Prostate gland (tissue), 2 donors: ENCODE data around the gene XRCC3. TPM values are rescaled to one million over a fixed set of nuclear protein-coding genes. Genes with fewer than 3 reads are reported as not detected.

Experiments used
- DNase-seq: peaks from one replicate; pipeline ENCODE4 v3.0.0-alpha.2; 2019; ENCODE audit warnings: low spot score
- H3K27ac ChIP-seq, 2 donors: fragments of 200-600 bp; sonication (generic); 2 replicates each; pipeline ENCODE4 v1.5.1; 2017 to 2019
- H3K27me3 ChIP-seq: fragments of 200-600 bp; sonication (generic); replicated peaks from 2 replicates; pipeline ENCODE4 v1.5.1; 2019; ENCODE audit not compliant: insufficient read depth
- H3K36me3 ChIP-seq, 2 donors: fragments of 200-600 bp; sonication (generic); 1 replicate in 1 of 2; 2 replicates in 1 of 2; pipeline versions ENCODE4 v1.5.1 to v1.8.1; 2017 to 2019
- H3K4me1 ChIP-seq: fragments of 200-600 bp; sonication (generic); replicated peaks from 2 replicates; pipeline ENCODE4 v1.5.1; 2019
- H3K4me3 ChIP-seq, 2 donors: fragments of 200-600 bp; sonication (generic); 2 replicates each; pipeline ENCODE4 v1.5.1; 2017 to 2019
- H3K9me3 ChIP-seq: fragments of 200-600 bp; sonication (generic); 2 replicates; pipeline ENCODE4 v1.5.1; 2017
- CTCF ChIP-seq, 4 experiments: fragments of 200-600 bp in 2 of 4; fragments of 450-650 bp in 2 of 4; sonication (generic) in 2 of 4; IDR thresholded peaks; 1 replicate in 3 of 4; 2 replicates in 1 of 4; pipeline ENCODE4 v1.5.1; 2016 to 2019; ENCODE audit warnings: antibody characterized with exemption in 4 of 4, mild to moderate bottlenecking in 2 of 4, moderate library complexity in 2 of 4
- POLR2A ChIP-seq: fragments of 450-650 bp; IDR thresholded peaks from one replicate; pipeline ENCODE4 v1.6.1; 2016; ENCODE audit warnings: antibody characterized with exemption, mild to moderate bottlenecking
- POLR2AphosphoS5 ChIP-seq: sonication (generic); formaldehyde crosslinking; IDR thresholded peaks from one replicate; pipeline ENCODE4 v1.6.1; 2017; ENCODE audit warnings: antibody characterized with exemption
- WGBS: methylation state at CpG from one replicate; pipeline ENCODE4 v1.1.5; 2018; 5-methylcytosine and 5-hydroxymethylcytosine counted together
- intact Hi-C: fragments of 100-400 bp; cut with DNase I; formaldehyde crosslinking; loops from one replicate; pipeline ENCODE4 v1.14.2; 2022
- total RNA-seq, 2 donors: library from RNA; depleted of rRNA; stranded (reverse); fragments of >200 nt; gene quantifications; one replicate each; pipeline ENCODE4 v1.1.0, GENCODE V29; 2016

Gene XRCC3
- total RNA-seq, 2 donors from 2014 or later = 24.7 to 33.2 TPM

GRCh38 chr14:103675957-103676356 lies 39.3 kb downstream of the XRCC3 start:
- TF ChIP-seq CTCF (IDR thresholded peaks at IDR 0.05) = no peak
- intact Hi-C loops = no loop called here
- Histone ChIP-seq H3K27me3 (no peaks in the 10 kb centered on the region), H3K9me3 (no peaks in the 10 kb centered on the region), H3K36me3 (peaks cover 9 to 27% of the 10 kb centered on the region in 2 donors), H3K4me3 (no peak overlapping the region), H3K27ac (no peak overlapping the region), H3K4me1 (no peaks in the 10 kb centered on the region)
- DNase-seq = no peak
- WGBS = 96% methylated on average over 8 of the region's 8 CpGs

DNA sequence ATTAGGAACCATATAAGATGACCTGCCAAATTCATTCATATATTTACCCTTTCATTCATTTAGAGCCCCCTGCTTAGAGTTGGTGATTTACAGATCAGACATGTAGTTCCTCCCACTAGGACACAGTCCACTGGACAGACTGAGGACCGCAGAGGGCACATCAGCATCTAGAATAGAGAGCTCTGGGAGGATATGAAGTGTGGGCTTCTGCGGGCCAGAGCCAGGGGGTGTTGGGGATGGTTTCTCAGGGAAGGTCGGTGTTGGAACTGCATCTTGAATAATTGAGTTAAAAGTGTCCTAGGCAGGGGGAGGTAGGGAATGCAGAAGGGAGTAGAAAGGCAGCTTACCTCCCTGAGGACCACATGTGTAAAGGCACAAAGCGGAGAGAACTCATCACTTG lies 43.3 kb downstream of the XRCC3 start:
- H3K9me3 ChIP-seq = no peaks in the 10 kb centered on the region
- no peak overlapping the region for H3K4me3 ChIP-seq
- intact Hi-C loops = no loop called here
- TF ChIP-seq POLR2AphosphoS5 (no peak), POLR2A (no peak), CTCF (IDR thresholded peaks at IDR 0.05) (no peak)
- no peaks in the 10 kb centered on the region for H3K27me3 ChIP-seq
- H3K4me1 ChIP-seq = no peaks in the 10 kb centered on the region
- WGBS = 93% methylated on average over 4 of the region's 4 CpGs
- peaks cover 9 to 27% of the 10 kb centered on the region in 2 donors for H3K36me3 ChIP-seq
- H3K27ac ChIP-seq = no peak overlapping the region
- DNase-seq = no peak

DNA sequence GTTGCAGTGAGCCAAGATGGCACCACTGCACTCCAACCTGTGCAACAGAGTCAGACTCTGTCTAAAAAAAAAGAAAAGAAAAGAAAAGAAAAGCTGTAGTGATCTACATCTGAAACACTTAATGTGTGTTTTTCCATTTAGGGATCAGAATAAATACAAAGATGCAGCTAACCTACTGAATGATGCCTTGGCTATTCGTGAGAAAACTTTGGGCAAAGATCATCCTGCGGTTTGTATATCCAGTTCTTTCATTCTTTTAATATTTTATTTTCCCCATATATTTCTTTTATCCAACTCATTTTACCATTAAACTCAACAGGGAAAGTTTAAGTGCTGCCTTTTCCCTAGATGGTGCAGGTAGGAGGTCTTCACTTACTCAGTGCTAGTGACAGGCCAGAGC lies 45.9 kb downstream of the XRCC3 start:
- Histone ChIP-seq H3K4me3 (no peak overlapping the region), H3K4me1 (no peaks in the 10 kb centered on the region), H3K36me3 (peaks cover 9 to 19% of the 10 kb centered on the region in 2 donors), H3K27me3 (no peaks in the 10 kb centered on the region), H3K9me3 (no peaks in the 10 kb centered on the region), H3K27ac (no peak overlapping the region)
- TF ChIP-seq POLR2AphosphoS5 = no peak
- no peak for TF ChIP-seq POLR2A
- TF ChIP-seq CTCF (IDR thresholded peaks at IDR 0.05) = no peak
- intact Hi-C loops = no loop called here
- WGBS = 93% methylated on average over 2 of the region's 2 CpGs
- no peak for DNase-seq

GRCh38 chr14:103668117-103668516 lies 47.1 kb downstream of the XRCC3 start:
- no peaks in the 10 kb centered on the region for H3K4me1 ChIP-seq
- WGBS = 94% methylated on average over 3 of the region's 3 CpGs
- peaks cover 7 to 11% of the 10 kb centered on the region in 2 donors for H3K36me3 ChIP-seq
- intact Hi-C loops = no loop called here
- TF ChIP-seq POLR2AphosphoS5 (no peak), CTCF (IDR thresholded peaks at IDR 0.05) (no peak), POLR2A (no peak)
- H3K9me3 ChIP-seq = no peaks in the 10 kb centered on the region
- H3K27ac ChIP-seq = no peak overlapping the region
- no peaks in the 10 kb centered on the region for H3K27me3 ChIP-seq
- DNase-seq = no peak
- H3K4me3 ChIP-seq = no peak overlapping the region

DNA sequence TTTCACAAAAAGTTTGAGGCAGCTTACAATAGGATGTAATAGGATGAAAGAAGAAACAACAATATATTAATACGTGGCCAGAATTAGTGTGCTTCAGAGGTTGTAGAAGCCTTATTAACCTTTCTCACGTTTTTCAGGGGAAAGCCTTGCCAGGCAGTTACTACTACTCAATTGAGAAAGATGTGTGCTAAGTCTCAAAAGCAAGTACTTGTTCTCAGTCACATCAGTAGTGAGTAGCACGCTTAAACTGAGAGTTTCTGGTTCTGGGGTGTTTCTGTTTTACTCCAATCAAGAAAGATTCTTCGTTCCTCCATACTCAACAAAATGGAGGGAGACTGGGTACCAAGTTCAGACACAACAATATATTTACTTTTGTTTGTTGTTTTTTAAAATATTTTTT lies 47.6 kb downstream of the XRCC3 start:
- Histone ChIP-seq H3K4me3 (no peak overlapping the region), H3K9me3 (no peaks in the 10 kb centered on the region), H3K27ac (no peak overlapping the region), H3K27me3 (no peaks in the 10 kb centered on the region), H3K36me3 (peaks cover 5 to 6% of the 10 kb centered on the region in 2 donors), H3K4me1 (no peaks in the 10 kb centered on the region)
- no peak for DNase-seq
- no peak for TF ChIP-seq CTCF (IDR thresholded peaks at IDR 0.05)
- no peak for TF ChIP-seq POLR2AphosphoS5
- no peak for TF ChIP-seq POLR2A
- intact Hi-C loops = no loop called here
- WGBS = 92% methylated on average over 4 of the region's 4 CpGs
